GM12878 (cell line): Measurements from ENCODE around the gene MGRN1. TPM values are rescaled to one million over a fixed set of nuclear protein-coding genes. Genes with fewer than 3 reads are reported as not detected.
A peak's percentile ranks its signal among the peaks of the same experiment; 100 is the strongest.

ENCODE experiments used
- ATAC-seq: fragments of 200-7000 bp; cut with Tn5 transposase; 3 replicates; pipeline ENCODE4 v1.9.1; 2020; ENCODE audit warnings: mild to moderate bottlenecking, moderate library complexity
- BruUV-seq: library from RNA; stranded (reverse); fragments of 400-500 nt; replicated peaks from 2 replicates; lab custom pipeline; 2021; lab: Mats Ljungman, UMichigan
- CTCF ChIA-PET: fragments of 300-600 bp; sonication (Branson Sonifier 250); formaldehyde crosslinking; extraction: SDS; loops from one replicate; lab custom pipeline; 2021; ENCODE audit warnings: inconsistent platforms; lab: Yijun Ruan, JAX
- POLR2A ChIA-PET: fragments of 350-600 bp; formaldehyde crosslinking; extraction: SDS; loops from one replicate; lab custom pipeline; 2021; ENCODE audit warnings: inconsistent platforms; lab: Charles Lee
- RAD21 ChIA-PET: fragments of 300-600 bp; sonication (Branson Sonifier 250); formaldehyde crosslinking; loops from one replicate; lab custom pipeline; 2023; ENCODE audit warnings: antibody characterized with exemption; ENCODE audit not compliant: unreplicated experiment; lab: Charles Lee
- SMC1A ChIA-PET: fragments of 300-600 bp; sonication (Branson Sonifier 250); formaldehyde crosslinking; loops from one replicate; lab custom pipeline; 2023; ENCODE audit not compliant: unreplicated experiment, uncharacterized antibody; lab: Charles Lee
- DNase-seq: peaks from one replicate; pipeline ENCODE4 v3.0.0-alpha.2; 2011; ENCODE audit warnings: low read depth, low spot score
- FAIRE-seq: peaks from 3 replicates; lab custom pipeline; 2011; peaks lifted over from hg19 to GRCh38; lab: Jason Lieb, UNC
- H2AFZ ChIP-seq: 2 replicates; pipeline ENCODE4 v1.6.0; 2011; ENCODE audit warnings: low read depth, low read length, control low read depth; ENCODE audit not compliant: control insufficient read depth
- H3K27ac ChIP-seq: 2 replicates; pipeline ENCODE4 v1.5.1; 2011; ENCODE audit warnings: control low read depth; ENCODE audit not compliant: control insufficient read depth, insufficient read depth
- H3K27me3 ChIP-seq, 2 experiments: replicated peaks in 1 of 2; 2 replicates each; pipeline versions ENCODE4 v1.6.0 to v1.6.1; 2011; ENCODE audit warnings: low read length in 1 of 2; ENCODE audit not compliant: control insufficient read depth in 2 of 2, insufficient read depth in 2 of 2
- H3K36me3 ChIP-seq, 2 experiments: 2 replicates each; pipeline ENCODE4 v1.5.1; 2011; ENCODE audit warnings: low read length in 1 of 2; ENCODE audit not compliant: control insufficient read depth in 2 of 2, insufficient read depth in 2 of 2
- H3K4me1 ChIP-seq: 2 replicates; pipeline ENCODE4 v1.6.1; 2011; ENCODE audit warnings: mild to moderate bottlenecking, low read length, moderate library complexity, mixed read lengths; ENCODE audit not compliant: control insufficient read depth, insufficient read depth
- H3K4me2 ChIP-seq: 2 replicates; pipeline ENCODE4 v1.6.0; 2011; ENCODE audit warnings: control low read depth; ENCODE audit not compliant: control insufficient read depth, insufficient read depth
- H3K4me3 ChIP-seq: fragments of 200-600 bp; sonication (generic); 2 replicates; pipeline ENCODE4 v1.5.1; 2016
- H3K79me2 ChIP-seq: 2 replicates; pipeline ENCODE4 v1.6.0; 2011; ENCODE audit warnings: low read length; ENCODE audit not compliant: control insufficient read depth, insufficient read depth
- H3K9ac ChIP-seq: 2 replicates; pipeline ENCODE4 v1.8.0; 2011; ENCODE audit warnings: low read length, control low read depth, mixed read lengths; ENCODE audit not compliant: control insufficient read depth, insufficient read depth
- H3K9me3 ChIP-seq: replicated peaks from 3 replicates; pipeline ENCODE4 v1.5.1; 2011; ENCODE audit warnings: mild to moderate bottlenecking, low read length; ENCODE audit not compliant: control insufficient read depth, insufficient read depth
- H4K20me1 ChIP-seq: 2 replicates; pipeline ENCODE4 v1.6.0; 2011; ENCODE audit not compliant: control insufficient read depth, insufficient read depth
- ASH2L ChIP-seq: fragments of 300-600, 200-600 bp; sonication (generic); IDR thresholded peaks from 2 replicates; pipeline ENCODE4 v1.6.1; 2017; ENCODE audit warnings: low read depth, mild to moderate bottlenecking, borderline replicate concordance
- GABPA ChIP-seq: IDR thresholded peaks from 2 replicates; pipeline ENCODE4 v1.6.1; 2014; ENCODE audit warnings: antibody characterized with exemption, low read depth, mild to moderate bottlenecking, inconsistent platforms
- HDGF ChIP-seq: fragments of 450-650 bp; IDR thresholded peaks from 2 replicates; pipeline ENCODE4 v1.6.1; 2016; ENCODE audit warnings: antibody characterized with exemption
- IRF3 ChIP-seq: fragments of 450-650 bp; IDR thresholded peaks from 2 replicates; pipeline ENCODE4 v1.6.1; 2014; ENCODE audit warnings: mild to moderate bottlenecking
- POLR2A ChIP-seq: IDR thresholded peaks from 2 replicates; pipeline ENCODE4 v1.6.1; 2011; ENCODE audit warnings: low read depth, mild to moderate bottlenecking, low read length
- SPI1 ChIP-seq: IDR thresholded peaks from 2 replicates; pipeline ENCODE4 v1.6.1; 2011; ENCODE audit warnings: low read depth, mild to moderate bottlenecking, low read length, moderate library complexity, borderline replicate concordance; ENCODE audit not compliant: insufficient read depth
- WGBS: methylation state at CpG from one replicate; pipeline ENCODE4 v1.1.6; 2016; ENCODE audit warnings: low lambda C conversion rate; ENCODE audit not compliant: insufficient replicate concordance, insufficient coverage; ENCODE audit errors: missing lambda C conversion rate; 5-methylcytosine and 5-hydroxymethylcytosine counted together
- in situ Hi-C: fragments of 300-500 bp; cut with MboI; formaldehyde crosslinking; loops from 9 replicates; pipeline ENCODE4 v1.14.3; 2018; ENCODE audit warnings: mixed read lengths
- intact Hi-C: fragments of 100-400 bp; cut with micrococcal nuclease; formaldehyde crosslinking; loops from one replicate; pipeline ENCODE4 v1.14.2; 2022; ENCODE audit not compliant: unreplicated experiment
- polyA plus RNA-seq, 11 experiments: library from polyadenylated mRNA; depleted of rRNA in 4 of 11; unstranded in 6 of 11; stranded (reverse) in 5 of 11; fragments of >200 nt; fragmentation: Nextera tagmentation in 4 of 11; fragmentation: Illumina TruSeq in 1 of 11; extraction: Ambion mirVana in 4 of 11; extraction: Trizol in 1 of 11; gene quantifications; 1 replicate in 1 of 11; 2 replicates in 10 of 11; pipeline versions ENCODE4 v1.2.1 to v1.2.3, GENCODE V29; 2011 to 2016; ENCODE audit warnings: inconsistent platforms in 2 of 11, missing spikeins in 2 of 11, low read depth in 1 of 11
- total RNA-seq, 4 experiments: library from RNA; depleted of rRNA in 3 of 4; stranded (reverse); fragments of >200 nt in 3 of 4; fragmentation: Illumina TruSeq in 1 of 4; extraction: Trizol in 1 of 4; gene quantifications; 2 replicates each; pipeline versions ENCODE4 v1.2.1 to v1.2.3, GENCODE V29; 2013 to 2021

The MGRN1 gene
- total and polyA plus RNA-seq, 10 of the 15 experiments (the other 5 are each of a cell fraction or from before 2014, with no cell fraction given) = 0.35 to 86.7 (median 14.6) TPM

GRCh38 chr16:4700997-4701743, 76.5 kb downstream of the MGRN1 start (continued):
- TF ChIP-seq GABPA (no peak), SPI1 (no peak), IRF3 (no peak), ASH2L (no peak)

- H3K27me3 ChIP-seq = no peaks in the 10 kb centered on the region
- H3K9ac ChIP-seq = no peak overlapping the region
- no peaks in the 10 kb centered on the region for H3K79me2 ChIP-seq
- ChIA-PET POLR2A (no interaction called here), CTCF (no interaction called here), SMC1A (no interaction called here), RAD21 (no interaction called here)
- H3K9me3 ChIP-seq = no peaks in the 10 kb centered on the region
- FAIRE-seq (no peak), DNase-seq (no peak), ATAC-seq (no peak)
- H4K20me1 ChIP-seq = no peaks in the 10 kb centered on the region
- 80% methylated on average over 17 of the region's 17 CpGs for WGBS
- no peak overlapping the region for H3K4me3 ChIP-seq
- intact Hi-C loops = no loop called here
- peaks cover 8 to 35% of the 10 kb centered on the region in 2 experiments; a peak in 3 of 4 replicates for H3K36me3 ChIP-seq
- H3K4me2 ChIP-seq = no peak overlapping the region
- no peak overlapping the region for H3K27ac ChIP-seq
- BruUV-seq = no TSS peak
- no peaks in the 10 kb centered on the region for H3K4me1 ChIP-seq
- in situ Hi-C loops = no loop called here
- TF ChIP-seq HDGF = no peak
- TF ChIP-seq POLR2A = peak; percentile 45; the same call in 1 of the 2 replicates
- no peak overlapping the region for H2AFZ ChIP-seq
These were observed 77.3 kb downstream of the MGRN1 start for GRCh38 chr16:4701791-4702465.
